IMR-90 (cell line): ENCODE results near the gene MERTK. TPM values are rescaled to one million over a fixed set of nuclear protein-coding genes. Genes with fewer than 3 reads are reported as not detected.

Experiments
- ATAC-seq: fragments of 200-7000 bp; cut with Tn5 transposase; 2 replicates; pipeline ENCODE4 v1.9.1; 2020; ENCODE audit warnings: low read depth, mild to moderate bottlenecking, moderate library complexity
- BruUV-seq: library from RNA; stranded (reverse); fragments of 400-500 nt; replicated peaks from 2 replicates; lab custom pipeline; 2021; lab: Mats Ljungman, UMichigan
- CTCF ChIA-PET: fragments of 300-600 bp; formaldehyde crosslinking; extraction: SDS; loops from one replicate; lab custom pipeline; 2021; ENCODE audit warnings: antibody characterized with exemption; lab: Yijun Ruan, JAX
- POLR2A ChIA-PET: fragments of 300-600 bp; sonication (Branson Sonifier 250); formaldehyde crosslinking; loops from one replicate; lab custom pipeline; 2022; ENCODE audit warnings: antibody characterized with exemption; ENCODE audit not compliant: unreplicated experiment; lab: Charles Lee
- DNase-seq: peaks from one replicate; pipeline ENCODE4 v3.0.0; 2013
- H2AFZ ChIP-seq: replicated peaks from 2 replicates; pipeline ENCODE3; 2013; ENCODE audit warnings: low read length, mild to moderate bottlenecking; ENCODE audit not compliant: poor library complexity
- H2AK5ac ChIP-seq: 2 replicates; pipeline ENCODE4 v1.6.1; 2013; ENCODE audit warnings: low read depth, low read length, inconsistent platforms
- H2AK9ac ChIP-seq: replicated peaks from 2 replicates; pipeline ENCODE3; 2013; ENCODE audit warnings: mild to moderate bottlenecking, low read depth, low read length, moderate library complexity; ENCODE audit not compliant: poor library complexity
- H2BK120ac ChIP-seq: 2 replicates; pipeline ENCODE4 v1.6.1; 2013; ENCODE audit warnings: low read depth, low read length, inconsistent platforms
- H2BK15ac ChIP-seq: 3 replicates; pipeline ENCODE4 v1.6.1; 2013; ENCODE audit warnings: low read depth, low read length, inconsistent platforms
- H2BK20ac ChIP-seq: 2 replicates; pipeline ENCODE4 v1.6.1; 2013; ENCODE audit warnings: low read depth, mild to moderate bottlenecking, inconsistent platforms, low read length, moderate library complexity
- H2BK5ac ChIP-seq: 2 replicates; pipeline ENCODE4 v1.6.1; 2013; ENCODE audit warnings: mild to moderate bottlenecking, low read depth, low read length, inconsistent platforms; ENCODE audit not compliant: poor library complexity, severe bottlenecking
- H3K14ac ChIP-seq: replicated peaks from 2 replicates; pipeline ENCODE4 v1.6.1; 2013; ENCODE audit warnings: low read depth, low read length, inconsistent platforms
- H3K18ac ChIP-seq: 2 replicates; pipeline ENCODE4 v1.6.1; 2013; ENCODE audit warnings: low read depth, low read length, control low read depth
- H3K23ac ChIP-seq: 2 replicates; pipeline ENCODE4 v1.6.1; 2013; ENCODE audit warnings: low read depth, low read length, inconsistent platforms
- H3K27ac ChIP-seq: 2 replicates; pipeline ENCODE4 v1.5.1; 2013; ENCODE audit warnings: mild to moderate bottlenecking, control low read depth, low read length; ENCODE audit not compliant: insufficient read depth
- H3K27me3 ChIP-seq: 2 replicates; pipeline ENCODE4 v1.6.1; 2013; ENCODE audit warnings: low read length; ENCODE audit not compliant: control insufficient read depth, insufficient read depth
- H3K36me3 ChIP-seq: 2 replicates; pipeline ENCODE4 v1.6.1; 2013; ENCODE audit warnings: low read length, mixed read lengths; ENCODE audit not compliant: control insufficient read depth, insufficient read depth
- H3K4ac ChIP-seq: 2 replicates; pipeline ENCODE4 v1.6.1; 2013; ENCODE audit warnings: low read depth, low read length, inconsistent platforms
- H3K4me1 ChIP-seq: 2 replicates; pipeline ENCODE4 v1.6.1; 2013; ENCODE audit warnings: low read length, mixed read lengths; ENCODE audit not compliant: control insufficient read depth, insufficient read depth
- H3K4me2 ChIP-seq: 2 replicates; pipeline ENCODE4 v1.6.1; 2013; ENCODE audit warnings: low read depth, mild to moderate bottlenecking, control low read depth, low read length, moderate library complexity
- H3K4me3 ChIP-seq: 2 replicates; pipeline ENCODE4 v1.5.1; 2013; ENCODE audit warnings: low read depth, mild to moderate bottlenecking, control low read depth, low read length, moderate library complexity; ENCODE audit not compliant: insufficient read depth
- H3K56ac ChIP-seq: 2 replicates; pipeline ENCODE4 v1.6.1; 2013; ENCODE audit warnings: low read length, inconsistent platforms; ENCODE audit not compliant: insufficient read depth; ENCODE audit errors: extremely low read depth
- H3K79me1 ChIP-seq, 2 experiments: 2 replicates each; pipeline ENCODE4 v1.6.1; 2013; ENCODE audit warnings: low read length in 2 of 2, inconsistent platforms in 1 of 2, low read depth in 1 of 2
- H3K9ac ChIP-seq: 2 replicates; pipeline ENCODE4 v1.6.1; 2013; ENCODE audit warnings: low read depth, low read length, control low read depth
- H3K9me1 ChIP-seq: 2 replicates; pipeline ENCODE4 v1.6.1; 2013; ENCODE audit warnings: low read length, inconsistent platforms; ENCODE audit not compliant: insufficient read depth
- H3K9me3 ChIP-seq: 2 replicates; pipeline ENCODE4 v1.6.1; 2013; ENCODE audit warnings: low read length; ENCODE audit not compliant: control insufficient read depth, insufficient read depth
- H4K20me1 ChIP-seq: 2 replicates; pipeline ENCODE4 v1.6.1; 2013; ENCODE audit warnings: low read length, inconsistent platforms; ENCODE audit not compliant: insufficient read depth
- H4K5ac ChIP-seq: 2 replicates; pipeline ENCODE4 v1.6.1; 2013; ENCODE audit warnings: mild to moderate bottlenecking, low read depth, low read length, control low read depth
- H4K8ac ChIP-seq, 2 experiments: 2 replicates each; pipeline ENCODE4 v1.6.1; 2013; ENCODE audit warnings: low read depth in 2 of 2, low read length in 2 of 2, control low read depth in 1 of 2, inconsistent platforms in 1 of 2
- H4K91ac ChIP-seq: 2 replicates; pipeline ENCODE4 v1.6.1; 2013; ENCODE audit warnings: low read depth, low read length, inconsistent platforms; ENCODE audit not compliant: insufficient read depth
- BHLHE40 ChIP-seq: fragments of 150-350 bp; IDR thresholded peaks from 2 replicates; pipeline ENCODE4 v1.6.1; 2016; ENCODE audit warnings: mild to moderate bottlenecking, low read depth, low read length
- CEBPB ChIP-seq: IDR thresholded peaks from 2 replicates; pipeline ENCODE4 v1.6.1; 2012; ENCODE audit warnings: low read depth, low read length, improper control_type of control experiment
- CHD1 ChIP-seq: IDR thresholded peaks from 2 replicates; pipeline ENCODE4 v1.6.1; 2012; ENCODE audit warnings: low read depth, low read length, improper control_type of control experiment
- FOS ChIP-seq: fragments of 150-350 bp; IDR thresholded peaks from 2 replicates; pipeline ENCODE4 v1.6.1; 2016; ENCODE audit warnings: low read depth, low read length
- MAFK ChIP-seq: IDR thresholded peaks from 2 replicates; pipeline ENCODE4 v1.6.1; 2012; ENCODE audit warnings: low read depth, low read length, improper control_type of control experiment
- MAZ ChIP-seq: IDR thresholded peaks from 2 replicates; pipeline ENCODE4 v1.6.1; 2012; ENCODE audit warnings: low read depth, mild to moderate bottlenecking, low read length, improper control_type of control experiment, moderate library complexity, borderline replicate concordance
- MXI1 ChIP-seq: IDR thresholded peaks from 2 replicates; pipeline ENCODE4 v1.6.1; 2012; ENCODE audit warnings: low read depth, mild to moderate bottlenecking, low read length, moderate library complexity, borderline replicate concordance
- POLR2A ChIP-seq: IDR thresholded peaks from 2 replicates; pipeline ENCODE4 v1.6.1; 2012; ENCODE audit warnings: mild to moderate bottlenecking, low read depth, low read length
- RAD21 ChIP-seq: IDR thresholded peaks from 2 replicates; pipeline ENCODE4 v1.6.1; 2012; ENCODE audit warnings: low read length, improper control_type of control experiment
- RCOR1 ChIP-seq: IDR thresholded peaks from 2 replicates; pipeline ENCODE4 v1.6.1; 2012; ENCODE audit warnings: mild to moderate bottlenecking, low read length, improper control_type of control experiment; ENCODE audit not compliant: insufficient replicate concordance
- RFX5 ChIP-seq: IDR thresholded peaks from 2 replicates; pipeline ENCODE4 v1.8.0; 2012; ENCODE audit warnings: low read depth, mild to moderate bottlenecking, low read length, moderate library complexity
- SMC3 ChIP-seq: fragments of 150-350 bp; IDR thresholded peaks from 2 replicates; pipeline ENCODE4 v1.6.1; 2016; ENCODE audit warnings: low read depth, mild to moderate bottlenecking, antibody characterized with exemption, low read length, moderate library complexity
- WGBS, 2 experiments: methylation state at CpG; one replicate each; pipeline versions ENCODE4 v1.1.5 to v1.1.7; 2013; ENCODE audit warnings: missing lambda C conversion rate in 2 of 2; ENCODE audit not compliant: insufficient read length in 1 of 2; ENCODE audit errors: extremely low coverage in 2 of 2; 5-methylcytosine and 5-hydroxymethylcytosine counted together
- dilution Hi-C: fragments of 300-500 bp; cut with HindIII; formaldehyde crosslinking; loops from one replicate; pipeline ENCODE4 v1.14.3; 2018; ENCODE audit warnings: low sequenced_read_pairs; ENCODE audit not compliant: unreplicated experiment
- in situ Hi-C: fragments of 300-500 bp; cut with MboI; formaldehyde crosslinking; loops from 3 replicates; pipeline ENCODE4 v1.14.3; 2019; ENCODE audit warnings: low sequenced_read_pairs, inconsistent platforms, mixed read lengths
- intact Hi-C: fragments of 100-400 bp; cut with micrococcal nuclease; formaldehyde crosslinking; loops from 2 replicates; pipeline ENCODE4 v1.10.0; 2022
- polyA plus RNA-seq, 3 experiments: library from polyadenylated mRNA; depleted of rRNA; stranded (reverse); fragments of >200 nt; gene quantifications; 2 replicates each; pipeline ENCODE4 v1.2.3, GENCODE V29; 2012; ENCODE audit warnings: low replicate concordance in 1 of 3
- total RNA-seq: library from RNA; depleted of rRNA; stranded (reverse); fragments of >200 nt; gene quantifications from 2 replicates; pipeline ENCODE4 v1.2.3, GENCODE V29; 2012
- TF ChIP-seq, protein P1 (sequence below): conservative IDR thresholded peaks from 2 replicates; pipeline ENCODE4 v1.5.1; 2012; ENCODE audit warnings: mild to moderate bottlenecking, low read depth, low read length, improper control_type of control experiment
- TF ChIP-seq, protein P2 (sequence below): fragments of 150-350 bp; IDR thresholded peaks from 2 replicates; pipeline ENCODE4 v1.6.1; 2016; ENCODE audit warnings: low read depth, mild to moderate bottlenecking, low read length, moderate library complexity, borderline replicate concordance

The MERTK gene
- total and polyA plus RNA-seq, 2 of the 4 experiments (the other 2 are of a cell fraction): 0.36 to 0.62 TPM

DNA sequence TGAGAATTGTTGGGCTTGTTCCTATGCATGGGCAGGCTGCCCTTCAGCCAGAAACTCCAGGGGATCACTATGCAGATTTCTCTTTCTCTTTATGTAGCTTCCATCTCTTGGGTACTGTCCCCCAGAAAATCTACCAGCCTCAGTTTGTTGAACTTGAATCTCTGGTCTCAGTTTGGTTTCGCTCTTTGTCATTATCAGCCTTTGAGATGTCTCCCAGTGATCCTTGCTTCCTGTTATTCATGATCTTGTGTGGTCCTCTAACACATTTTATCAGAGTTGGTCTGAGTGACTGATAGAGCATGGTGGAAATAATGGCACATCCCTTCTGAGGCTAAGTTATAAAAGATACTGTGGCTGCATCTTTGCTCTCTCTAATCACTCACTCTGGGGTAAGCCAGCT lies 164.5 kb downstream of the MERTK start:
- ATAC-seq: no peak
- in situ Hi-C loops: no loop called here
- DNase-seq: no peak
- H3K23ac ChIP-seq: 0 out of 2 replicates have a peak overlapping the region, but pooled peaks have one; percentile 58
- H3K14ac ChIP-seq: no peak overlapping the region
- H3K27me3 ChIP-seq: no peaks in the 10 kb centered on the region
- H2BK15ac ChIP-seq: no peak overlapping the region
- H4K5ac ChIP-seq: no peak overlapping the region; the same call in 1 of the 2 replicates
- no peak overlapping the region for H2BK20ac ChIP-seq
- peaks cover 48 to 76% of the 10 kb centered on the region in 2 experiments for H3K79me1 ChIP-seq
- H3K4ac ChIP-seq: peak overlapping the region; percentile 26
- intact Hi-C loops: no loop called here
- peaks cover 13% of the 10 kb centered on the region for H4K20me1 ChIP-seq
- no peak overlapping the region for H2AK5ac ChIP-seq
- ChIA-PET POLR2A (no interaction called here), CTCF (no interaction called here)
- no peak overlapping the region for H3K18ac ChIP-seq
- H3K4me3 ChIP-seq: no peak overlapping the region
- H3K56ac ChIP-seq: no peak overlapping the region
- no TSS peak for BruUV-seq
- no peak overlapping the region for H3K27ac ChIP-seq
- dilution Hi-C loops: no loop called here
- H3K36me3 ChIP-seq: peaks cover 35% of the 10 kb centered on the region
- peaks cover 19% of the 10 kb centered on the region for H3K9me1 ChIP-seq
- peak overlapping the region; percentile 61 for H2BK5ac ChIP-seq
- no peak overlapping the region for H3K9ac ChIP-seq
- no peak overlapping the region for H3K4me2 ChIP-seq
- TF ChIP-seq MXI1 (no peak), MAFK (no peak), RCOR1 (no peak), SMC3 (no peak), POLR2A (no peak), RAD21 (no peak), MAZ (no peak), RFX5 (no peak), CEBPB (no peak), CHD1 (no peak), BHLHE40 (no peak), FOS (no peak)
- TF ChIP-seq, protein P1, sequence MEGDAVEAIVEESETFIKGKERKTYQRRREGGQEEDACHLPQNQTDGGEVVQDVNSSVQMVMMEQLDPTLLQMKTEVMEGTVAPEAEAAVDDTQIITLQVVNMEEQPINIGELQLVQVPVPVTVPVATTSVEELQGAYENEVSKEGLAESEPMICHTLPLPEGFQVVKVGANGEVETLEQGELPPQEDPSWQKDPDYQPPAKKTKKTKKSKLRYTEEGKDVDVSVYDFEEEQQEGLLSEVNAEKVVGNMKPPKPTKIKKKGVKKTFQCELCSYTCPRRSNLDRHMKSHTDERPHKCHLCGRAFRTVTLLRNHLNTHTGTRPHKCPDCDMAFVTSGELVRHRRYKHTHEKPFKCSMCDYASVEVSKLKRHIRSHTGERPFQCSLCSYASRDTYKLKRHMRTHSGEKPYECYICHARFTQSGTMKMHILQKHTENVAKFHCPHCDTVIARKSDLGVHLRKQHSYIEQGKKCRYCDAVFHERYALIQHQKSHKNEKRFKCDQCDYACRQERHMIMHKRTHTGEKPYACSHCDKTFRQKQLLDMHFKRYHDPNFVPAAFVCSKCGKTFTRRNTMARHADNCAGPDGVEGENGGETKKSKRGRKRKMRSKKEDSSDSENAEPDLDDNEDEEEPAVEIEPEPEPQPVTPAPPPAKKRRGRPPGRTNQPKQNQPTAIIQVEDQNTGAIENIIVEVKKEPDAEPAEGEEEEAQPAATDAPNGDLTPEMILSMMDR: no peak
- TF ChIP-seq, protein P2, sequence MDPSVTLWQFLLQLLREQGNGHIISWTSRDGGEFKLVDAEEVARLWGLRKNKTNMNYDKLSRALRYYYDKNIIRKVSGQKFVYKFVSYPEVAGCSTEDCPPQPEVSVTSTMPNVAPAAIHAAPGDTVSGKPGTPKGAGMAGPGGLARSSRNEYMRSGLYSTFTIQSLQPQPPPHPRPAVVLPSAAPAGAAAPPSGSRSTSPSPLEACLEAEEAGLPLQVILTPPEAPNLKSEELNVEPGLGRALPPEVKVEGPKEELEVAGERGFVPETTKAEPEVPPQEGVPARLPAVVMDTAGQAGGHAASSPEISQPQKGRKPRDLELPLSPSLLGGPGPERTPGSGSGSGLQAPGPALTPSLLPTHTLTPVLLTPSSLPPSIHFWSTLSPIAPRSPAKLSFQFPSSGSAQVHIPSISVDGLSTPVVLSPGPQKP: no peak
- WGBS, 2 experiments: no CpG with 5 or more reads among the region's 1 CpG
- no peaks in the 10 kb centered on the region for H3K9me3 ChIP-seq
- no peak overlapping the region for H2BK120ac ChIP-seq
- no peak overlapping the region for H2AK9ac ChIP-seq
- H4K91ac ChIP-seq: no peak overlapping the region
- no peak overlapping the region for H2AFZ ChIP-seq
- H4K8ac ChIP-seq: peak overlapping the region in 1 of 2 experiments; percentile 1; a peak in 1 of 4 replicates
- H3K4me1 ChIP-seq: peaks cover 21% of the 10 kb centered on the region
